HK-2 (cell line): ENCODE measurements around the gene NRGN.

ENCODE experiments used
- DNase-seq: peaks from one replicate; pipeline ENCODE4 v3.0.0-alpha.2; 2018; ENCODE audit not compliant: unreplicated experiment

NRGN gene

DNA sequence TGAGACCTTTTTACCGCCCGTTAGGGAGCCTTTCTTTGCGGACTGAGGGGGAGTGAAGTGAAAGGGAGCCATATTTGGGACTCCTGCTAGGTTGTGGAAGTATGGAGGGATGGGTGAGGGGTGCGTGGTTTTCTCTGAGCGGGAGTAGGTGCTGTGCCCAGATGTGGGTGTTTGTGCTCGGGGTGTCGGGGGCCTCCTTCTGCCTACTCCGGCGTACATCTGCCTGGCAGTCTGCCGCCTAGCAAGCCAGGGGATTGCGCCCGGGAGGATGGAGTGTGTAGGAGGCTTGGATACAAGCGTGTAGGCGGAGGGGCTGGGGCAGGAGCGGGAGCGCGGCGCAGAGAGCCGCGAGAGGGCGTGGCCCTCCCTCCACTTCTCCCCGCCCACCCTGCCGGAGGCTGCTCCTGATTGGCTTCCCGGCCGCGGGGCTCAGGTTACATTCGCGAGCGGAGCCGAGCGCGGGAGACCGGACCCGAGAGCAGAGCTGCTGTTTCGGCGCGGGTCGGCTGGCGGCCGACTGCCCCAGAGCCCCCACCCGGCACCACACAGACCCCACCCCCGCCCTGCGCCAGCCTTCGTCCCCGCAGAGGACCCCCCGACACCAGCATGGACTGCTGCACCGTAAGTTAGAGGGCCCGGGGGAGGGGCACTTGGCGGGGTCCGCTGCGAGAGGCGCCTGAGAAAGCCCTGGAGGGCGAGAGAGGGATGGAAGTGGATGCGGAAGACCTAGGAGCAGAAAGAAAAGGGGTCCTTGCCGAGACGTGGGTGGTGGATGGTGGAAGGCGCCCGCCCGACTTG is at the start of gene NRGN:
NRGN (plus strand) TSS at position 464 of the 798 bp plus-strand sequence; CDS start at position 607, 143 bp downstream.
- DNase-seq, result peak; percentile 83

DNA sequence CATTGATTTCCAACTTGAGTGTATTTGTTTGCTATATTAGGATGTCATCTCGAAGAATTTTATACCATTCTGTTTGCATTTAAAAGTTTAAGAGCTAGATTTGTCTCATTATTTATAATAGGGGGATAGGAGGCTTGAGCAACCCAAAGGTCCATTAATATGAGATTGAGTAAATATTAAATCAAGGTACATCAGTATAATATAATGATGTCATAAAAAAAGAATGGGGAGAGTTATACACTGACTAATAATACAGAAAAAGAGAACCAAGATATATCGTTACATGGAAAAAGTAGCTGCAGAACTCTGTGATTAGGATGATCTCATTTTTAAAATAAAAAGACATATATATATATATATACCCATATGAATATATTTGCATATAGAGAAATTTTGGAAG is 46.6 kb upstream of the NRGN start:
- no peak for DNase-seq

DNA sequence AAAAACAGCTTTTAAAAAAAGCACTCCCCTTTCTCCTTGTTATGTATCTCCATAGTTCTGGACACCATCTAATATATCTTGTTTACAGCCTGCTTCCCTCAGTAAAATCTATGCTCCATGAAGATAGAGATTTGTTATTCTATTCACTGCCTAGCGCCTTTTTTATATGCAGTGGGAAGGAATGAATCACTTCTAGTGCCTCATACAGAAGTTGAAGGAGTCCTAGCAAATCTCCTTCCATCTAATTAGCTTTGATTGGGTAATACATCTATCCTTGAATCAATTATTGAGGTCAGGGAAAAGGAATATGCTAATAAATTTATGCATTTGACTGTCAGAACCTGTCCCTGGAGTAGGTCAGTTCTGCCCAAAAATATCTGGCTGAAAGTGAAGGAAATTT is 40.2 kb upstream of the NRGN start:
- no peak for DNase-seq

DNA sequence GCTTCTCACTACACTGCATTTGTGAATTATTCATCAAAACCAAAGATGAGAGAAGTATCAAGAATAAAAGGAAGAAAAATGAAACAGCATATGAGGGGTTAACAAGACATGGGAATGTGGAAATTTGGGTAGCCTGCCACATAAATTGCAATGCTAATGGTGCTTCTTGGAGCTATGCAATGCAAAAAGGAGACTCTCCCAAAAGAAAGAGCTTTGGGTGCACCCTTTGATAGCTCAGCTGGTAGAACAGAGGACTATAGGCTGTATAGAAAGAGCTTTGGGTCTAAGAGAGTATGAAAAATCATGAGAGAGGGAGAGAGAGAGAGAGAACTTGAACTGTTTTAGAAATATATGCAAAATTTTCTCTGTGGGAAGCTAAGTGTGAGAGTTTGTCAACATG is 39.7 kb upstream of the NRGN start:
- no peak for DNase-seq

DNA sequence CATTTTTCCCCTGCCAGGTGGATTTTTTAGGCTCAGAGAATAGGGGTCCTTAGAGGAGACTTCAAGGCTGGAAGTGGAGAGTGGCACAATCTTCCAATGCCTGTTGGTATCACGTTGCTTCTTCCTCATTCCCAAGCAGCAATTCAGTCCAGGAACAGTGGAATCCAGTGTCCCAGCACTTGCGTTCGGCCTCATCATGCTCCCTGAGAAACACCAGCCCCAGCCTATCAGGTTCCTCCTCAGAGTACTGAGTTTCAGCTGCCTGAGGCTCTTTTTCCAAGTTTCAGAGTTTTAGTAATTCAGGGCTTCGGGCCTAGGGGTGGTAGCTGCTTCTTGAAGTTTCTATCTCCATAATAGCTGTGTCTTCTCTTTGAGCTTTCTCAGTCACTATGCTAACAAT is 31.9 kb upstream of the NRGN start:
- no peak for DNase-seq

DNA sequence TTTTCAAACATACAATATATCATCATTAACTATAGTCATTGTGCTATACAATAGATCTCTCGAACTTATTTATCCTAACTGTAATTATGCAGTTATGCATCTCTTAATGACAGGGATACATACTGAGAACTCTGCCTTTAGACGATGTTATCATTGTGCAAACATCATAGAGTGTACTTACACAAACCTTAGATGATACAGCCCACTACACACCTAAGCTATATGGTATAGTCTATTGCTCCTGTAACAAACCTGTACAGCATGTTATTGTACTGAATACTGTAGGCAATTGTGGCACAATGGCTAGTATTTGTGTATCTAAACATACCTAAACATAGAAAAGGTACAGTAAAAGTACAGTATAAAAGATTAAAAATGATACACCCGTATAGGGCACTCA is 27.4 kb upstream of the NRGN start:
- DNase-seq, result no peak

DNA sequence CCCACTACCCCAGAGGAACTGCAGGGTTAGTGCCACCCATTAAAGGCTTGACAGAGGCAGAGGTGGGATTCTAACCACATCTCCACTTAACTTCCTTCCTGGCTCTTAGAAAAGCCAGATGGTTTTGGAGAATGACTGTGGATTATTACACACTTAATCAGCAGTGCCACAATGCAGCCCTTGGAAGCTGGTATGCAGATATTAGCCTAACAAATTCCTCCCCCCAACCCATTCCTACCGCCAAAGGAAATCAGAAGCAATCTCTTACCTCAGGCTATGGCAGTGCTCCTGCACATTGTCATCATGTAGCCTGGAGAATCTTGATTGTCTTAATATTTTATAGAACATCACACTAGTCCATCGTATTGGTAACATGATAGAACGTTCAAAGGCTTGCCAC is 23.2 kb upstream of the NRGN start:
- DNase-seq, result no peak

DNA sequence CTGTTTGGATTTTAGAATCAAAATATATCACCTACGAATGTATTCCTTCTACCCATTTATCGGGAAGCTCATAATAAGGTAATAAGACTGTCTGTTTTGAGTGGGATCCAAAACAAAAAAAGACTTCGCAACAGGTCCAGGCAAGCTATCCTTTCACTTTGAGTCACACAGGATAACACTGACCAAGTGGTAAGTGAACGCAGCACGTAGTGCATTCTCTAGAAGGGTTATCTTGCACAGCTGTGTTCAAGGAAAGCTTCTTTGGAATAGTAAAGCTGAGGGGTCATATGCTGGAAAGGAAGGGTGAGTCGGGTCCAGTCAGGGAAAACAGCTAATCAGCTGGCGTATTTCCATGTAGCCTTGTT is 22.3 kb upstream of the NRGN start:
- no peak for DNase-seq

DNA sequence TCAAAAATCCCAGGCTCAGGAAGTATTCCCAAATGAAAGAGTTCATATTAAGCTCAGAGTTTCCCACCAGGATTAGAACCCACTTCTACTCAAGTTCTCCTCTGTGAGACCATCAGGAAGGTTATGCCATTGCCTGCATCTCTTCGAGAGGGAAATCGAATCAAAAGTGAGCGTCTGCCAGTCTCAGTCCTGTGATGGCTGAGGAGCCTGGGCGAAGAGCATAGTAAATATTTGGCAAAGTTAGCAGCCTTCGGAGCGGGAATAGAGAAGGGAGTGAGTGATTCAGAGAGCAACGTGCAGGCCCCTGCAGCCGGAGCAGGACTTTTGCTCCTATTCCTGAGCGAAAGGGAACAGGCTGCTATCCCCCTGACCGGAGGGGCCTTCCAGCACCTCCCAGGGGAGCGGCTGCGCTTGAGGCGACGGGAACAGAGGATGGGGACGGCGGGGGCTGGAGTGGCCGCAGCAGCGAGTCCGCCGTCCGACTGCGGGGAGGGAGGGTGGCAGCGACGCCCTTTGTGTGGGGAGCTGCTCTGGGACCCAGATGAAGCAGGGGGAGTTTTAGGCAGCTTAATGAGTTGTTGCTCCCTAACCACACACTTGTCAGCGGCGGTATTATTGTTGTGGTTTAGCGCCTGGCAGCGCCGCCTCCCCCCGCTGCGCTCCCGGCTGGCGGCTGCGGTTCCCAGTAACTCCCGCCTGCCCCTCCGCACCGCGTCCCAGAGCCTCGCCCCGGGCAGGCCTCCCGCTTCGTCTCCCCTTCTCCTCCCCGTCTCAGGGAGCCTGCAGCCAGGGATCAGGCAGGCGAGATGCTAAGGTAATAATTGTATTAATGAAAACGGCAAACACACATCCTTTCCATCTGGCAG is 21.7 kb upstream of the NRGN start:
- DNase-seq, result no peak

DNA sequence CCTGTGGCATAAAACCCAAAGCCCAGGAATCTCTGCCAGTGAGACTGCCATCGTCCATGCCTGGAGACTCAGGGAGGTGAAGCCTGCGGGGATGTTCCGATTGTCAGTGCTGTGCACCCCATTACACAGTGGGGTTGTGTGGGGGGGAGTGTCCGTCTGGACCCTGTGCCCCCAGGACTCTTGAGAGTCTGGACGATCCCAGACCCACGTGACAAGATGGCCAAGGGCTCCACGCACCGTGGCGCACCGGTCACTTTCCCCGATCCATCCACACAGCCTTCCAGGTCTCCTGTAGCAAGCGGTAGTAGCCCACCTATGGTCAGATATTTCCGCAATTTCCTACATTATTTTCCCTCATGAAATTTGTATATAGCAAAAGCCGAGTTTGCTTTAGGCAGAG is 20.9 kb upstream of the NRGN start:
- no peak for DNase-seq

DNA sequence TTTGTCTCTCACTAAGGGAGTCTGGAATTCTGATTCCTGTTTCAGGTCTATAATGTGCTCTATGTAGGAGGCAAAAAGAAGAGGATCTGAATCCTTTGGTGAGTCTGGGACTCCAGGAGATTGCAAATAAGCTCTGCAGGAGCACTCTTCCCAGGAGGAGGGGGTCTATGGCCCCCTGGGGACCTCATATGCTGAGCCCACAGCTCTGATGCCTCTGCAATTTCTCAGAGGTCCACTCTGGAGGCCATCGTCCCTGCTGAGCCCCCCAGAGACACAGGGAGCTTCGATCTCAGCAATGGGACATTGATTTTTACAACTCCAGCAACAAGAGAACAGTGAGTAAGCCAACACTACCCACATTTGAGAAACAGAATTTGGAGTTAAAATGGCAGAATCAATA is 20.2 kb upstream of the NRGN start:
- no peak for DNase-seq

DNA sequence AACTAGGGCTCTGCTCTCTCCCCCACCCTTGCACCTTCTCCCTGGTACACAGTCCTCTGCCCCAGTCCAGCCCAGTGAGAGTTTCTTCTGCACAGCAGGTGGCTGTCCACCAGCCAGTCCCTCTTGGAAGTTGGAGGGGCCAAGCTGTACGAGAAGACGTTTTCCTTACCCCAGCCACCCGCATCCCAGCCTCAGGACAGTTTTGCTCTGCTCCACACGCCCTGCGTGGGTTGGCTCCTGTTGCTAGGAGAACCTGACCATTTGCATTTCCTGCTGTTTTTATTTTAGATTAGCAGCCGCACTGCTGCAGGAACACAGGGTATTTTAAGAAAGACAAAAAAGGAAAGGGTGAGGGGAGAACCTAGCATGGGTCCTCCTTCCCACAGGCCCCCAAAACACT is 17.6 kb upstream of the NRGN start:
- no peak for DNase-seq

DNA sequence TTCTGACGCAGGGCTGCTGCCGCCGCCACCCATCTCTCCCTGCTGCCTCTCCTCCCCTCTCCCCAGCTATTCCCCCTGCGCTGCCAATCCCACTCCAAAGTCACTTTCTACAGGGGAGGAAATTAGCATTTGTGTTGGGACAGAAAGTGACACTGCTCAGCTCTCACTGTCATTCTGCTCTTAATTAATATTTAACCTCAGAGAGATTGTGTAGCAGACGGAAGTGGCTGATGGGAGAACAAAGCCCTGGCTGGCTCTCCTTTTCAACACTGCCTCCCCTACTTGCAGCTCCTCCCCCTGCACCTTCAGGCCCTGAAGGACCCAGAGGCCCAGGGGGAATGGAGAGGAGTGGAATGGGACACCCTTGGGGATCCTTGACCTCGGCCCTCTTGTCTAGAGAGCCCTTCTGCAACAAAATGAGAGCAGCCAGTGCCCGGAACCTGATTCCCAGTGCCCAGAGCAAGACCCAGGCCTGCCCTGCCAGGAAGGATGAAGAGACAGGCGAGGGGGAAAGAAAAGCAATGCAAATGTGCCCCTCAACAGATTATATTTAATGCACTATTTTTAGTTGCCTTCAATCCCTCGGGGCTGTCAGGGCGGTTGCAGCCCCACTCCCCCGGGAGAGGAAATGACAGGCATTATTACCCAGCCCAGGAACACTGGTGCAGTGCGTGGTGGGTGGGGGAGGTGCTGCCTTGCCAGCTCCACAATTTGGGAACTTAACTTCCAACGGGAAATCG is 14.6 kb upstream of the NRGN start:
- no peak for DNase-seq

DNA sequence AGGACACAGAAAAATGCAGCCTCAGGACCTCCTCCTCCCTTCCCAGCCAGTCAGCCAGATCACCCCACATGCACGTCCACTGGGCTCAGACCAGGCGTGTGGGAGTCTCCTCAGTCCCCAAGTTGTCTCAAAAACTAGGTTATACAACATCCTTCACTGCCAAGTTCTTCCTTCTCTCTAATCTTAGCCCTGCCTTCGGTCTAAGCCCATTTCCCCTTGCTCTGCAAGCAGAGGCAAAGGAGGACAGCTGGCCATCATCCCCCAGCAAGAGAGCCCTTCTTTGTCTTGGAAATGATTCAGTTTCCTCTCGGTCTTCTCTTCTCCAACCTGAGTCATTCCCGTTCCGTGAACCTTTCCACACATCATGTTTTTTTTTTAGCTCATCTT is 14.0 kb upstream of the NRGN start:
- no peak for DNase-seq

DNA sequence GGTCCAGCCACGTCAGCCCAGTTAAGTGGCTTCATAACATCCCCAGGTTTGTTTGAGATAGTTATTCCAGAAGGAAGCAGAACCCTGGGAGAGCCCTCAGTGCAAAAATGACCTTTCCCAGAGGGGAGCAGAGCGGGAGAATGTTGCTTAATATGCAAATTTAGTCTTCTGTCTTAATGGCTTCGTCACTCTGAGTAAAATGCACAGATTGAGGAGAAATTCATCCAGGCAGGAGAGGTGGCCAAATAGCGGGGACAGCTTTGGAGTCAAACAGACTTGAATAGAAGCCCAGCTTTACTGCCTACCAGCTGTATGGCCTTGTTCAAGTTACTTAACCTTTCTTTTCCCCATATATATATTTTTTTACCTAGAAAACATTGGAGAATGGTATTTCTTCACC is 12.3 kb upstream of the NRGN start:
- DNase-seq, result no peak

DNA sequence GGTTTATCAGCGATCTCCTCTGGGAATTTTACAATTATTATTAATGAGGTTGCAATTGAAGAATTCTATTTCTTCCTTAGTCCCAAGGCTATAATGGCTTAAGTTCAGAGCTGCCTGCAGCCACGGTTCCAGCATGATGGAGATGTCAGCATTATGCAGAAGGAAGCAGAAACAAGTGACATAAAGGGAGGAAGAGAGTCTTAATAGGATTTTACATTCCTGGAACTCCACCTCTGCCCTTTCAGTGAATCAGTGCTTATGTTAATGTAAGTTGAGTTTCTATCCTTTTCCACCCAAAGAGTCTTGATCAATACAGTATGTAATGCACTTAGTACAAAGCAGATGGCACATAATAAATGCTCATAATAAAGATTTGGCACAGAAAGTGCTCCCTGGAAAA is 11.6 kb upstream of the NRGN start:
- no peak for DNase-seq

DNA sequence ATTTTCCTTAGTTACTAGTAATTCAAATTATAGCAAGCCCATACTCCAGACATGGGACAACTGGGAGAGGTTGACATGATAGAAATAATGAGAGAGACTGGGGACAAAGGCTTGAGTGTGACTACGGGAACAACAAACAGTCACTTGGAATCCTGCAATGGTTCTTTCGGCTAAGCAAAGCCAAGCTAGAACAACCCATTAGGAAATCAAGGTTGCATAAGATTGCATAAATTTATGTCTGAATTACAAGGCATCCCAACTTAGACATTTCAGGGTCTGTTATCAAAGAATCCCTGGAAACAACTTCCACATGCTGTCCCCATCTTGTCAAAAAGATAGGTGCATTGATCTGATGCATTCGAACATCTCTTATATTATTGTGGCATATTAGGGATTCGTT is 10.2 kb upstream of the NRGN start:
- no peak for DNase-seq

DNA sequence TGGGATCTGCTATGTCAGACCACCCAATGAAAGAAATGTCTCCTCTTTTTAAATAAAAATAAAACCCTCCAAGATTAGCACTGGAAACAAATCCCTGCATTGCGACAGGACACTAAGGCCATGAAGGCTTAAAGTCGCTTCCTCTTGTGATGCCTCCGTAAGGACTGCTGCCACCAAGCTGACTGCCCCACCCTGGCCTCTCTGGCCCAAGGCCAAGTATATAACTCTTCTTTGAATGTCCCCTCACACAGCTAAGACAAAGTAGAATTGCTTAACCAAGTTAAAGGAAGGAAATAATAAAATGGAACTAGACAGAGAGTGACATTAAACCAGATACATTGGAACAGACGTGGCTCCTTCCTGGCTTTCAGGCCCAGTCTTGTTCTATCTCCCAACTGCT is 7.5 kb upstream of the NRGN start:
- DNase-seq, result no peak

DNA sequence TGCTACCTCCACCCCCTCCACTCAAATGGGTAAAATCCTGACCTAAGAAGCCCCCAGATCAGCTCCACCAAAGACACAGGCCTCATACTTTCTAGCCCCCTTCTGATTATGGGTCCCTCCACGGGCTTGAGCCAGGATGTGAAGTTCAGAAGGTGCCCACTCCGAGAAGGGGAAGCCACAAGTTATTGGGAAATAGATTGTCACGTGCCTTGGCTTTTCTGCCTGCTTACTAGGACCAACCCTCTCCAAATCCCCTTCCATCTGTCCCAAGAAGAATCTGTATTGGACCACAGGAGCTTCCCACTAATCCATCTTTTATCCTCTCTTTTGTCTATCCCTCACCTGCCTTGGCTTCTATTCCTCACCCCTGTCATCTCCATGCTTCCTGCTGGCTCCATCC is 3.0 kb upstream of the NRGN start:
- no peak for DNase-seq

DNA sequence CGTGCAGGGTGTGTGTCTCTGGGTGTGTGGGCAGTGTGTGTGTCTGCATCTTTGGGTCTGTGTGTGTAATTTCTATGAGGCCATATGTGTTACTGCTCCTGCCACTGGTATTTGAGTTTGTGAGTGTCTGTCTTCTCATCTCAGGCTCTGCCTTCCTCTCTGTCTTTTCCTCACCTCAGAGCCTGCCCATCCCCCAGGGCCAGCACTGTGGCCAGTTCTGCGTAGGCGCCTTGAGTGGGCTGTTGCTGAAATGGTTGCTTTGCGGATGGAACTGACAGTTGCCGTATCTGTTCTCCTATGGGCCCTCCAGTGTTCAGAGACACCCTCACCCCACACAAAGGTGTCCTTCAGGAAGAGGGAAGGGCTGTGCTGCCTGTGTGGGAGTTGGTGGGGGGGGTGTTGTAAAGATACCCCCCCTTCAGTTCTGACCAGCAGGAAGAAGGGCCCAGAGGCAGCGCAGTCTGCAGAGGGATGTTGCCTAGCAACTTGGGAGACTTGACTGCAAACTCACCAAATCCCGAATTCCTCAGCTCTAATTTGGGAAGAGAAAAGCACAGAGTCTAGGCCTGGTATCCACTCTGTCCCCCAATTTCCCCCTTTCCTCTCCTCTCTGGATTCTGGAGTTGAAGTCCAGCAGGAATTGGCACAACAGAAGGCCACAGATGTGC is 2.0 kb upstream of the NRGN start:
- DNase-seq, result no peak

DNA sequence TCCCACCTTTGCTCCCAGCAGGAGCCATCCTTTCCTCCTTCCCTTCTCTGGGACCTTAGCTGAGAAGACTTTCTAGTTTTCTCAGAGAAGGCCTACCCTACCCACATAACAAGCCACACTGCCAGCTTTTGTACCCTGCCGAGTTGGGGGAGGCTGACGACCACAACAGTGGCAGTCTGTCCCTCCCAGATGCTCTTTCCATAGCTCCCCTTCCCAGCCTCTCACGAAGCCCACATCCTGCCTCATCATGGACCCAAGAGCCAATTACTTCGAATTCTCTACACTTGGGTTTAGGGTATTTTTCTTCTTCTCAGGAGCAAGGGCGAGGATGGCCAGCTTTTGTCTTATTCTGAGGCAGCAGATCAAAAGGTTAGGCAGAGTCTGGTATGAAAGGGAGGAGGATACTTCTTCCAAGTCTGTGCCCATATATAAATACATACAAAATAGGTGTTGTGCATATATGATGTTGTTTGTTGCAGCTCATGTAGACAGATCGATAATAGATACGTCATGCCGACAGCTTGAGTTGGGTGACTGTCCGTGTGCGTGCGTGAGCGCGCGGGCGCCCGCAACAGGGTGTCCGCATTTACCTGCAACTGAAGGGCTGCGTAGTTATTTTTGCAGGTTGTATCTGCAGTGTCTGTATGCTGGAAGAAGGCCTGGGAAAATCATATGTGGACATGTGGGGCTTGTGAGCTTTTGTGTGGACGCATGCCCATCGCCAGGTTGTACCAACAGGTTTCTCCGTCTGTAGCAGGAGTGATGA is 846 bp upstream of the NRGN start:
- DNase-seq, result no peak
